HS-5 (cell line): ENCODE measurements around the gene ETFB.

Experiments
- DNase-seq: peaks from one replicate; pipeline ENCODE4 v3.0.0-alpha.2; 2012; ENCODE audit warnings: low read depth

ETFB gene

DNA sequence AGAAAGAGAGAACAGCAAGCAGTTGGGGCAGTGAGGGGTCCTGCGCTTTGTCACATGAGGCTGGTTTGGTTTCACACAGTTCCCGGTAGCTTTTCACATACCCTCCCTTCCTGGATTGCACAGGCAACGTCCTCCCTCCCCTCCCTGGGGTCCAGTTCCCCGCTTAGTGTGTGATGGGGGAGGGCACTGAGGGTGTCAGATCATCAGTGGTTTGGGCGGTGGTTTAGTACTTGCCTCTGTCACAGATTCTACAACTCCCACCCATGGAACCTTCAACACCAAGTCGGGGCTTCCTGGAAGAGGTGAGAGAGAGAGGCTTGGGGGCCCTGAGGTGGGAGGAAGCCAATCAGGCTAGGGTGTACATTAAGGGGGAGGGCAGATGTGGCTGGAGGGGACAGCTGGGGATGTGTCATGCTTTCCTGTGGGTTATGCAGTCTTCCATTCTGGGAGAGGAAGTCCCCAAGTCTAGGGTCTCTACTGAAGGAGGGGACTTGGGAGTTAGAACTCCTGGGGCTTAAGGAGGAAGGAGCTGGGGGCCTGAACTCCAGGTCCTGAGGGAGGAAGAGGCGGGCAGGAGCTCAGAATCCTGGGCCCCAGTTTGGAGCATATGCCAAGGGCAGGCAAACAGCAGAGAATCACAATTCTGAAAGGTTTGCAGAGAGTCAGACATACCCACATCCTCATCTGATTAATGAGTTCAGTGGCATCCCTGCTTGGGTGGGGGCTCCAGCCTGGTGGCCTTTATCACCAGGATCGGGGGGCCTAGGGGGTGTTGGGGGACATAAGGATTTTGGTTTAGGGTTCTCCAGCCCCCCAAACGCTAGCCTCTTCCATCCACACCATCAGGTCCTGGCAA lies 6.7 kb upstream of the ETFB start, which contains the start of gene NKG7:
NKG7 (minus strand) TSS at position 6 of the 856 bp plus-strand sequence. CDS start 119 bp downstream, outside the sequence.
- DNase-seq = no peak

GRCh38 chr19:51372021-51372648 lies 5.9 kb upstream of the ETFB start:
- DNase-seq = no peak

DNA sequence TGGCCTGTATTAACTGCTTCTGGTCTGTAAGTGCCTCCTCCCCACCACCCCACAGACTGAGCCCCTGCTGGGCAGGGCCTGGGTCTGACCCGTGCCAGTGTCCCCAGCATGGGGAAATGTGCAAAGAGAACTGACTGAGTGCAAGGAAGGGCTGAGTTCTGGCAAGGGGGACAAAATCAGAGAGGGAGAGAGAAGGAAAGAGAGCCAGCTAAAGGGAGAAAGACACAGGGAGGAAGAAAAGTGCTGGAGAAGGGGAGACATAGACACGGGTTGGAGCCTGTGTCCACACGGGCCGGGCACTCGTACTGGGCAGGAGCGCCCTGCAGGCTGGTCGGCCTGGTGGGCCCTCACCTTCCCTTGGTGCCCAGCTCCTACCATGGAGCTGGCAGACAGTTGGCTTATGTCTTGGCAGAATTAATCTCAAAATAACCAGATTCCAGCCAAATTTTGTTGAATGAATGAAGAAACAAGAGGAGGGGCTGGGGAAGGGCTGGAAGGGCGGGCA lies 5.0 kb upstream of the ETFB start:
- DNase-seq = no peak

GRCh38 chr19:51370230-51370629 lies 4.0 kb upstream of the ETFB start:
- no peak for DNase-seq

DNA sequence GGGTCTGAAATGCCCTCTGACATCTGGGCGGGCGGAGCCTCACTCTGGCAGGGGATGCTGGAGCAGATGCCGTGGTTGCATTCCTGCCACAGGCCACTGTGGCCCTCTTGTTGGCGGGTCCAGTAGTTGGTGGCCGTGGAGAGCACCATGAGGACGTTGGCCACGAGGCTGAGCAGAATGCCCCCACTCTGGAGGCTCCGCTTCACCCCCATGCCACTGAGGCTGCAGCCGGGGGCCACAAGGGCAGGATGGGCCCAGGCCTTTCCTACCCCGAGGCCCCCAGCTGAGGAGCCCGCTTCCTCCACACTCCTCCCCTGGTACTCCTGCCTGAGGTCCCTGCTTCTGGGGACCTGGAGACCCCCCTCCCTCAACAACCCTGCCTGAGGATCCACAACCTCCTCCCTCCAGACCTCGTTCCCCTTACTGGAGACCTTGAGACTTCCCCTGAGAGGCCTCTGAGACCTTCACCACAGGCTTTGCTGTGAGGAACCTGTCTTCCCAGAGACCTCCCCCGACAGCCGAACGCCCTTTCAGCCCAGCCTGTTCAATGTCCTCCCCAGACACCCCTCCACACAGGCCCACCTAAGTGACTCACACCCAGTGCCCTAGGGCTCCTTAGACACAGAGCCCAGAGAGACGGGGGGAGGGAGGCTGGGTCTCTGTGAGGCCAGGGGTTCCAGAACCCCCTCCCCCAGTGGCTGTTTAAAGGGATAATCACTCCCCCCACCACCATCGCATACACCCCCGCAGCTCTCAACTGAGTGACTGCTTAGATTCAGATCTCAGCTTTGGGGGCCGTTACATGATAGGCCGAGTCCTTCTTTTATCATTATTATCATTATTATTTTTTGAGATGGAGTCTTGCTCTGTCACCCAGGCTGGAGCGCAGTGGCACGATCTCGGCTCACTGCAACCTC lies 2.4 kb upstream of the ETFB start, which contains the start of gene CLDND2:
CLDND2 (minus strand) TSS at position 638 of the 917 bp plus-strand sequence; CDS start at position 212, 426 bp downstream.
- no peak for DNase-seq

GRCh38 chr19:51367565-51368365 lies 1.6 kb upstream of the ETFB start:
- DNase-seq = peak; percentile 93

DNA sequence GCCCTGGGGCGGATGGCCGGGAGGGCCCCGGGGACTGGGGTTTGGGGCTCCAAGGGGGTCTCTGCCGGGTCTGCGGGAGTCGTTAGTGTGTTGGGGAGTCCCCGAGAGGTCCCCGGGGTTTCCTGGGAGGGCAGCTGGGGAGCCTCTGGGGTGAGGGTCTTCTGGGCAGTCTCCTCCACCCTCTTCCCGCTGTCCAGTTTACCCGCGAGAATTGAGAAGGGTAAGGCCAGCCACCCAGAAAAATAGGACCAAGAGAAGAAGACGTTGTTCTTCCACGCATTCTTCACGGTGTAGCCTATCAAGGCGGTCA lies 1.0 kb upstream of the ETFB start:
- DNase-seq = no peak

DNA sequence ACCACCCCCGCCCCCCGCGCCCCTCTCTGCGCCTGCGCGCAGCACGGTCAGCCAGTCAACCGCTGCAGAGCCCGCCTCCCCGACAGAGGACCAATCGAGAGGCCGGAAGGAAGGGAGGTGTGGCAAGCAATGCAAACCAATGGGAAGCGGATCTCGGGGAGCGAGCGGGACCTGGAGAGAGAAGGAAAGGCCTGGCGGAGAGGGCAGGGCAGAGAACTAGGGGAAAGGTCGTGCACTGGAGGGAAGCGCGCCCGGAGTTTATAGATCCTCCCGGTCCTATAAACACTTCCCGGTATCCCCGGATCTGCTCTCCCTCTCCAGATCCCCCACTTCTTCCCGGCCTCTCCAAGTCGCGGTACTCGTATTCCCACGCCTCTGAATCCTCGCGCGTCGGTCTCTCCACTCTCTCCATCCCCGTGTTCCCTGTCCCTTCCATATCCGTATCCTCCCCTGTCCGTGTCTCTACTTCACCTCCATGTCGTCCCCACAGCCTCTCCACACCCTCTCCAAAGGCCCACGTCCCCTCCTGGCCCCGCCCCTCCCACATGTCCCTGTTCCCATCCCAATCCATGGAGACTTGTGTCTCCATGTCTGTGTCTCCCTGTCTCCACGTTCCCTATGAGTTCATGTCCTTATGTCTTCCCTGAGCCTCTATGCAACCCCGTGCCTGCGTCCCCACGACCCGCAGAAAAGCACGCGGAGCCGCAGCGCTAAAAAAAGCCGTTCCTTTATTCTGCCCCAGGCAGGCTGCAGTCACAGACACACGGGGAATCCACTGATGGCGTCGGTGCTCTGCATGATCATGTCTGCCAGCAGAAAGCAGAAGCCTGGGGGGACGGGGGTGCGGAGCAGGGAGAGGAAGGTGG lies 434 bp upstream of the ETFB start:
- DNase-seq = peak; percentile 89

DNA sequence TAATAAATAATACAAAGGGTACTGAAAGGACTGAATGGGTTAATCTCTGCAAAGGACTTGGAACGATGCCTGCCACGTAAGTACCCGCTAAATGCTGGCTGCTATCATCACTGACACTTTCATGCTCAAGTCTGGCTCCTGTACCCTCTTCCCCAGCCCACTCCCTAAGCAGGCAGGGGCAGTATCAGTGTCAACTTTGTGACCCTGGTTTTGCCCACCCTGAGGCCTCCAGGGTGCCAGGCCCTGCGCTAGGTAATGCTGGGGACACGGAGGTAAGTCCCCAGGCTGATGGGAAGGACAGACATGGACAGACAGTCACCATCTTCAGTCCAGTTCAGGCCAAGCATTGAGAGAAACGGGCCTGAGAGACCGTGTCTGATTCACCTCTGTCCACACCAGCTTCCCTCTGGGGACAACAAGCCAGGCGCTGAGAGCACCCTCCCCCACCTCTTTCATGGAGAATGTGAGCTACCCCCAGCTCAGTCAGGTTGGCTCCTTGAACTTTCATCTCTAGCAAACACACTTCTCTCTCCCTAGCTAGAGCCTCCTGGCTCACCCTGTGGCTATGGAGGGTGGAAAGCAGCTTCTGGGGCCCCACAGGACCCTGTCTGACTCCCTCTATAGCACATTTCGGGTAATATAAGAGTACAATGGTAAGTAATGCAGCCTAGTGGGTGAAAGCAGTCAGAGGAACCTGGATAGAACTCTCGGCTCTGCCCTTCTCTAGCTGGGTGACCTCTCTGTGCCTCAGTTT lies 800 bp downstream of the ETFB start:
- no peak for DNase-seq

- no peak for DNase-seq
Measured at GRCh38 chr19:51364200-51365106, 1.7 kb downstream of the ETFB start.

GRCh38 chr19:51361239-51361638 lies 4.9 kb downstream of the ETFB start:
- no peak for DNase-seq

GRCh38 chr19:51359294-51359693 lies 6.9 kb downstream of the ETFB start:
- no peak for DNase-seq

DNA sequence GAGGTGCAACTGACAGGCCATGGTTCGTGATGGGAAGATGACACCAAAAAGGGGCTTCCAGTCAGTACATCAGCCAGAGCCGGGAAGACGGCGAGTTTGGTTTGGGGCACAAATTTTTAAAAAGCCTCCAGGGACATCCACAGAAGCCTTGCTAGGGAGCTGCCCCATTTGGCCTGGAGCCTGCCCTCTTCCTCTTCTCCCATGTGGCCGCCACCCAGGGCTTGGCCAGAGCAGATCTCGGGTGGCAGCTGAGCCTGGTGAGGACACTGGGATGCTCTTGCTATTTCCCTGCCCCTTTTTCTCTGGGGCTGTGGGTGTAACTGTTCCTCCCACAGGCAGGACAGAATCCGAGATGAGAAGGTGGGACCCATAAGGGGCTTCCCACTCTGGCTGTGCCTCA lies 8.2 kb downstream of the ETFB start:
- DNase-seq = no peak

DNA sequence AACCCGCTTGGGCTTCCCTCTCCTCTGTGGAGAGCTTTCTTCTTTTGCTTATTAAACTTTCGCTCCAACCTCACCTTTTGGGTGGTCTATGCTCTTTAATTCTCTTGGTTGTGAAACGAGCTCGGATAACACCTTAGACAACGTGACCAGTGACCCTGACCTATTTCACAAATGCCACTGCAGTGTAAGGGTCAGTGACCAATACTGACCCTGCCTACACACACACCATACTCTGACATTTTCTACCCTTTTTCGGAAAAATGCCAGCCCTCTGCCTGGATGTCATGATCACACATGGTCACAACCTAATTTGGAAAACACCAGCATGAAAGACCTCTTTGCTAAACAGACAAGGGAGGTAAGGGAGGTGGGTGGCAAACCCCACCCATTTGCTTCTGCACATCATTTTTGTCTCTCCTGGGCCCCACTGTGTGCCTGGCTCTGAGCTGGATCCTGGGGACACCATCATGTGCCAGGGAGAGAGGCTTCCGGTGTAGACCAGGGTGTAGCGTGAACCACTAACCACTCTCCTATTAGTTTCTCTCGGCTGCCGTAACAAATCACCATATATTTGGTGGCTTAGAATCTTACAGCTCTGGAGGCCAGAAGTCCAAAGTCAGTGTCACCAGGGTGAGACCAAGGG lies 9.9 kb downstream of the ETFB start:
- DNase-seq = no peak

DNA sequence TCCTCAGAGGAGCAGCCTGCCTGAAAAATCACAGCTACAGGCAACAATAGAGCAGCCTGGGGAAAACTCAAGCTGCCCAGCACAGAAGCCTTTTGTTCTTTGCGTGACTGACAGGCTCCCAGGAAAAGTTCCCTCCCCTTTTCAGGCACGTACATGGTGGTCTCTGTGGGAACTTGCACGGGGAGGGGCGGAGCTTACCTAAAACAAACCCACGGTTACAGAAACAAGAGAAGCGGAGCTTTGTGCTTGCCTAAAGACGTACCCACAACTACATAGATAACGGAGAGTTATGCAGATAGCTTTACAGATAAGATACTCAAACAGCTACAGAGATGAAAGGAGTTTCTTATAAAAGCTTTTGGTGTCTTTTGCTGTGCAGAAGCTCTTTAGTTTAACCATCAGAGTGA lies 11.4 kb downstream of the ETFB start:
- no peak for DNase-seq

DNA sequence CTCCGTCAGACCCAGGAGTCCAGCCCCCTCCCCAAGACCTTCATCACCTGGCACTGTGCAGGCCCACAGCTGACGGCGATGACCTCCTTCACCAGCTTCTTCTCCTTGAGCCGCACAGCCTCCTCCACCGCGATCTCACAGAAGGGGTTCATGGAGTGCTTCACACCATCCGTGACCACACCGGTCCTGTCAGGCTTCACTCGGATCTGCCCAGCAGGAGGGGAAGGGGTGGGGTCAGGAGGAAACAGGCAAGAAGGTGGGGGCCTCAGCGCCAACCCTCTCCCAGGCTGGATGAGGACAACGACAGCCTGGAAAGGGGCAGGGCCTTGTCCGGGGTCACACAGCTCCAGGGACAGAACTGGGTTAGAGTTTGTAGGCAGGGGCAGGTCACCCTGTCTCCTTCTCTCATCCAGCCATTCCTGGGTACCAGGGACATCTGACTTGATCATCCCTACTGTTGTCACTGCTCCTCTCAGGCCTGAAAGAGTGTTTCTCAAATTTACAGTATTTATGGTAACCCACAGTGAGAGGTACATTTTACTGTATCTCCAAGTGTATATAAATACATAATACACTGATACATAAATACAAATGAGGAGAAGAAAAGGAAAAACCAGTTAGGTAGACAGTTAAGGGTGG lies 12.0 kb downstream of the ETFB start:
- DNase-seq = no peak

DNA sequence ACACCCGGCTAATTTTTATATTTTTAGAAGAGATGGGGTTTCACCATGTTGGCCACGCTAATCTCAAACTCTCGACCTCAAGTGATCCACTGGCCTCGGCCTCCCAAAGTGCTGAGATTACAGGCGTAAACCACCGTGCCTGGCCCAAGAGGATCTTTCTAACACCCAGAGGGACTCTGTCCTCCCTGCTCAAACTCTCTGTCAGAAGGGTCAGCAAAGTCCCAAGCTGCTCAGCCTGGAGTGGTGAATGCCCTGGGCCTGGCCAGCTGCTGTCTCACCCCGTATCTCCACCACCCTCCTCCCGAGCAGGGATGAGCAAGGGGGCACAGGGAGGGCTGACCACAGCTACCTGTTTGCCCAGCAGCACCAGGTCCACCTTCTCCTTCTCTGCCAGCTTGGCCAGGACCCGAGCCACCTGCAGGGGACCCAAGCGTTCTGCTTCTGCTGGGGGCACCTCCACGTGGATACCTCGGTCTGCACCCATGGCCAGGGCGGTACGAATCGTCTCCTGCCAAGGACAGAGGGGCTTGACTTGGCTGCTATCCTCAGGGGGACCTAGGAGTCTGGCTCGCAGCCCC lies 13.3 kb downstream of the ETFB start:
- DNase-seq = no peak
